ENCODE measurements around the gene ELANE.
"Not testable (repeated sequence)": the region's sequence is repeated elsewhere in the genome, so short reads cannot be mapped to it uniquely, and the experiment has no call there.

DNA sequence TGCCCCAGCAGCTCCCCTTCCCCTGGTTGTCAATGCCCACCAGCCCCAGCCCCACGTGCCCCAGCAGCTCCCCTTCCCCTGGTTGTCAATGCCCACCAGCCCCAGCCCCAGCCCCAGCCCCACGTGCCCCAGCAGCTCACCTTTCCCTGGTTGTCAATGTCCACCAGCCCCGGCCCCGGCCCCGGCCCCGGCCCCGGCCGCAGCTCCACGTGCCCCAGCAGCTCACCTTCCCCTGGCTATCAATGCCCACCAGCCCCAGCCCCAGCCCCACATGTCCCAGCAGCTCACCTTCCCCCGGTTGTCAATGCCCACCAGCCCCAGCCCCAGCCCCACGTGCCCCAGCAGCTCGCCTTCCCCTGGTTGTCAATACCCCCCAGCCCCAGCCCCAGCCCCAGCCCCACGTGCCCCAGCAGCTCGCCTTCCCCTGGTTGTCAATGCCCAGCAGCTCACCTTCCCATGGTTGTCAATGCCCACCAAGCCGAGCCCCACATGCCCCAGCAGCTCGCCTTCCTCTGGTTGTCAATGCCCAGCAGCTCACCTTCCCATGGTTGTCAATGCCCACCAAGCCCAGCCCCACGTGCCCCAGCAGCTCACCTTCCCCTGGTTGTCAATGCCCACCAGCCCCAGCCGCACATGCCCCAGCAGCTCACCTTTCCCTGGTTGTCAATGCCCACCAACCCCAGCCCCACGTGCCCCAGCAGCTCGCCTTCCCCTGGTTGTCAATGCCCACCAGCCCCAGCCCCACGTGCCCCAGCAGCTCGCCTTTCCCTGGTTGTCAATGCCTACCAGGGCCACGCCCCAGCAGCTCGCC is 26.9 kb downstream of the ELANE start:
- not testable (repeated sequence) for TF ChIP-seq TOX (CRISPR knock-in tag; IDR thresholded peaks at IDR 0.05; ENCODE audit: borderline replicate concordance); ARNTL (CRISPR knock-in tag; IDR thresholded peaks at IDR 0.05; ENCODE audit: borderline replicate concordance, low read depth); RARB (CRISPR knock-in tag; IDR thresholded peaks at IDR 0.05); ZC3H10 (CRISPR knock-in tag; IDR thresholded peaks at IDR 0.05); ZFP30 (CRISPR knock-in tag; IDR thresholded peaks at IDR 0.05); CREB5 (CRISPR knock-in tag; IDR thresholded peaks at IDR 0.05; ENCODE audit: low read depth); ZNF565 (CRISPR knock-in tag; conservative IDR thresholded peaks at IDR 0.05; ENCODE audit: low read depth); ZNF70 (CRISPR knock-in tag; IDR thresholded peaks at IDR 0.05); CSDC2 (CRISPR knock-in tag; IDR thresholded peaks at IDR 0.05)
- TF ChIP-seq, protein P1, sequence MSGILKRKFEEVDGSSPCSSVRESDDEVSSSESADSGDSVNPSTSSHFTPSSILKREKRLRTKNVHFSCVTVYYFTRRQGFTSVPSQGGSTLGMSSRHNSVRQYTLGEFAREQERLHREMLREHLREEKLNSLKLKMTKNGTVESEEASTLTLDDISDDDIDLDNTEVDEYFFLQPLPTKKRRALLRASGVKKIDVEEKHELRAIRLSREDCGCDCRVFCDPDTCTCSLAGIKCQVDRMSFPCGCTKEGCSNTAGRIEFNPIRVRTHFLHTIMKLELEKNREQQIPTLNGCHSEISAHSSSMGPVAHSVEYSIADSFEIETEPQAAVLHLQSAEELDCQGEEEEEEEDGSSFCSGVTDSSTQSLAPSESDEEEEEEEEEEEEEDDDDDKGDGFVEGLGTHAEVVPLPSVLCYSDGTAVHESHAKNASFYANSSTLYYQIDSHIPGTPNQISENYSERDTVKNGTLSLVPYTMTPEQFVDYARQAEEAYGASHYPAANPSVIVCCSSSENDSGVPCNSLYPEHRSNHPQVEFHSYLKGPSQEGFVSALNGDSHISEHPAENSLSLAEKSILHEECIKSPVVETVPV (CRISPR knock-in tag; IDR thresholded peaks at IDR 0.05), result not testable (repeated sequence)

Data from SK-N-SH treated with all-trans-retinoic acid at 6 μM for 48 hours (cell line).